Measurements from ENCODE around the gene ARHGAP10.

ARHGAP10 gene

GRCh38 chr4:148110169-148110568 lies 378.3 kb downstream of the ARHGAP10 start:
- no peak for DNase-seq

DNA sequence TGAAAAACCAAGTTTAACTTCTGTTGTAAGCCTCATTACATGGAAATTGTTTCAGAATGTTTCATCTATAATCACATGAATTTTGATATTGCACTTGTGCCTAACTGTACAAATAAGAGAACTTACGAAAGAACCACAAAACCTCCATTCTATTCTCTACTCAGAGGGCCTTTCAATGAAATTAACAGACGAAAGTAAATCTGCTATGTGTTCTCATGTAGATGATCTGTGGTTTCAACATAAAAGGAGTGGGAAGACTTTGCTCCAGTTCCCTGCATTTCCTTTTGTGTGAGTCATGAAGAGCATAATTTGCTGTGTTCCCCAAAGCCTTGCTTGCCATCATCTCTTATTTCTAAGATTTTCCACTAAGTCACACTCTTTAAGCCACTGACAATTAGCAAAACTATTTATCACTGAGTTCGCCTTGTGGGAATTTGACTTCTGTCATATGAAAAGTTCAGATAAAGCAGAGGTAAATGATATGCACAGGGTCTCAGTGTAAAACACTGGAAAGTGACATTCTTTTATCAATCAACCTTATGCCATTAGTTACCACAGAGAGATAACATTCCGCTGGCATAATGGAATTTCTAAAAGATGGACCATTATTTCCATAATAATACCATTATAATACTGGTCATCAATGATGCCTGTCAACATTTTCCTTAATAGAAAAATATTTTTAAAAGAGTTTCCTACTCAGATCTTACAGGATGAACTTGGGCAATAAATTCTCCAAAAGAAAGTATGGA lies 380.5 kb downstream of the ARHGAP10 start:
- no peak for DNase-seq

DNA sequence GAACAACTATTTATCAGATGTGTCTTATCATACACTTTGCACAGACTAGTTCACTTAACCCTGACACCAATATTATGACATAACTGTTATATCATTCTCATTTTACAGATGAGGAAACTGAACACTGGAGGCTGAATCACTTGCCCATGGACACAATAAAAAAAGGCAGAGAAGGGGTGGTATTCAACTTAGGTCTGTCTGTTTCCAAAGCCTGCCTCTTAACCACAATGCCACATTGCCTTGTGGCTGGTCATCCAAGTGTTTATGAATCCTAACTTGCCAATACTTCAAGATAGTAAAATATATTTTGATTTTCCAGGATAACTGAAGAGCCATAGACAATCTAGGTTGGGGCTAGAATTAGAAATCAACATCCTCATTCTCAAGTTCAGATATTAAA lies 382.5 kb downstream of the ARHGAP10 start:
- no peak for DNase-seq

DNA sequence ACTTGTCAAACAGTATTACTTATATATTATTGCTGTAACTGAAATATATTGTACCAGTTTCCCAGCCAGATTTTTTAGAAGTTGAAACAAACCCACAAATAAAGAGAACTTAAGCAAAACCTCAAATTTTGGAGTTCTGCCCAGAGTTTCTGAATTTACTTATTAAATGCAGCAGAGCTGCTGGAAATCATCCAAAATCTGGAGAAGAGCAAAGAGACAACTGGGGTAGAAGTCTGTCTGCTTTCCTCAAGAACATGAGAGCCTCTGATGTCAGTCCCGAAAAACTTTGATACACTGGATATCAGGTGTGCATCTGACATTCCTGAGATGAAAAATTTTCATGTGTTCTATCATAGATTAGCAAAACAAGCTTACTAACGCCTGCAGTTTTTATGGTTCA lies 384.4 kb downstream of the ARHGAP10 start:
- no peak for DNase-seq

DNA sequence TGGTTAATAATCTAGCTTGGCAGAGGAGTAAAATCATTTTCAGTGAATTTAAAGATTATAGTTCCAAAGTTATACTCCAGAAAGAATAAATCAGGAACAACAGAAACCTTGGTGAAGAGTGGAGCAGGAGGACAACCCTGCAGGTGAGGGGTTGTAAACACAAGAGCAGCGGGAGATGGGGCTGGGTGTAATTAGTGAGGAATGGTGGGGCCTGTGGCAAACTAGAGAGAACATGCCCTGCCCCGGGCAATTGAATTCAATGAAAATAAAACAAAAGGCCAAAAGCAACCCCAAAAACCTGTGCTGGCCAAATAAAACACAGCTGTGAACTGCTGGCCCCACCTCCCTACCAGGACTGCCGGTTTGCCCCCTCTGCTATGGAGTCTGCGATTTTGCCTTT lies 385.1 kb downstream of the ARHGAP10 start:
- no peak for DNase-seq

DNA sequence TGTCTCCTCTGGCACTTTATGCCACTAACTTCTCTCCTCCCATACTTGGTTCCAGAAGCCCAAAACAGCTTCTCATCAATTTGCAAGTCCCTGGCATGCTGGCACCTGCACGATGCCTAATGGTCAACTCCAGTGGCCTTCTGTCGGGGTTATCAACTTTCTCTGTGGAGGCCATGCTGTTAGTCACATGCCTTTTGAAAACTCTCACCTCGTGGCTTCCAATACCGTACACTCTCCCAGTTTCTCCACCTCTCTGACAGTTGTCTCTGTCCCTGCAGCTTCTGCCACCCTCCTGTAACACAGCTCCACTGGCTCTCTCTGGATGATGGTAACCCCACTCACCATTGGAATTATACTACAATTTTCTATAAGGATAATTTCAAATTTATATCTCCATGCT lies 386.3 kb downstream of the ARHGAP10 start:
- no peak for DNase-seq

DNA sequence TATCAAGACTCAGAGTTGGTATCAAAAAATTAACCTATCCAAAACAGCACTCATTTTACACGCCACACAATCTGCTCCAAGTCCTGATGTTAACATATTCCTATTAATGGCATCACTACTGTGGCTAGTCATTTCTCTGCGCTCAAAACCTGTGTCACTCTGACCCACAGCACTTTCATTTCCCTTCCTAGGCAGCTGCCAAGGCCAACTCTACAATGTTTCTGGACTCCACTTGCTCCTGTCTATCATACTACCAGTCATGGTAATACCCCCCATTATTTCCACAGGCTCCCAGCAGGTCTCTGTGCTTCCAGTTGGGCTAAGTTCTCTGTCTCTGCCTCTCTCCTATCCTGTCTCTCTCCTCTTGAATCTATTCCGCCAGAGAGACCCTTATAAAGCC lies 386.7 kb downstream of the ARHGAP10 start:
- no peak for DNase-seq

DNA sequence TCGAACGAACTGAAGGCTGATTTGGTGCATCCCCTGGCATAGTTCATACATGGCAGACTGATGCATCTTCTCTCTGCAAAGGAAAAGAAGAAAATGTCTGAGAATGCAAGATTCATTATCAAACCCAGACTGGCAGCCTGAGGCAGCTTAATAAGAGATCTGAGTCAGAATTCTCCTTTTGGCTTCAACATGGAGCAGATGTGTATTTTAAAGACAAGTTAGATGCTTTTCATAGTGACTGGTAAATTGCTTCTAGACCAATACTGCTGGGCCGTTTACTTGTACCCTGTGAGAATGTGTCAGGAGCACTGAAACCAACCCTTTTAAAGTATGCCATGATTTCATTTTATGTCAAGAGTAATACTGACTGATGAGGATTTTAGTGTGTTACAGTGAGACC lies 388.3 kb downstream of the ARHGAP10 start:
- no peak for DNase-seq

Data from midbrain (tissue), 1 donor.